Neural progenitor cell (in vitro differentiated cells): Measurements from ENCODE around the gene CPLX3.

Experiments used
- CTCF ChIP-seq: fragments of 200-600 bp; sonication (generic); IDR thresholded peaks from 2 replicates; pipeline ENCODE4 v1.5.1; 2017; ENCODE audit warnings: antibody characterized with exemption, mild to moderate bottlenecking
- EZH2 ChIP-seq: fragments of 200-600 bp; sonication (generic); IDR thresholded peaks from 2 replicates; pipeline ENCODE4 v1.6.1; 2017; ENCODE audit warnings: antibody characterized with exemption, mild to moderate bottlenecking, moderate library complexity

- TF ChIP-seq CTCF: no peak
- no peak for TF ChIP-seq EZH2
These were observed 42.6 kb upstream of the CPLX3 start for GRCh38 chr15:74783808-74784175.
